Epithelial cell of esophagus (primary cell): ENCODE results near the gene KXD1.

Experiments
- DNase-seq: peaks from one replicate; pipeline ENCODE4 v3.0.0; 2010; ENCODE audit warnings: low read depth
- H3K4me3 ChIP-seq: 2 replicates; pipeline ENCODE4 v1.5.1; 2011; ENCODE audit warnings: mild to moderate bottlenecking, low read length, control low read depth
- TF ChIP-seq, protein P1 (sequence below): IDR thresholded peaks from 2 replicates; pipeline ENCODE4 v1.5.1; 2011; ENCODE audit warnings: low read depth, mild to moderate bottlenecking, low read length, control low read depth, inconsistent platforms; ENCODE audit not compliant: insufficient read depth; ENCODE audit errors: missing control alignments

Gene KXD1

DNA sequence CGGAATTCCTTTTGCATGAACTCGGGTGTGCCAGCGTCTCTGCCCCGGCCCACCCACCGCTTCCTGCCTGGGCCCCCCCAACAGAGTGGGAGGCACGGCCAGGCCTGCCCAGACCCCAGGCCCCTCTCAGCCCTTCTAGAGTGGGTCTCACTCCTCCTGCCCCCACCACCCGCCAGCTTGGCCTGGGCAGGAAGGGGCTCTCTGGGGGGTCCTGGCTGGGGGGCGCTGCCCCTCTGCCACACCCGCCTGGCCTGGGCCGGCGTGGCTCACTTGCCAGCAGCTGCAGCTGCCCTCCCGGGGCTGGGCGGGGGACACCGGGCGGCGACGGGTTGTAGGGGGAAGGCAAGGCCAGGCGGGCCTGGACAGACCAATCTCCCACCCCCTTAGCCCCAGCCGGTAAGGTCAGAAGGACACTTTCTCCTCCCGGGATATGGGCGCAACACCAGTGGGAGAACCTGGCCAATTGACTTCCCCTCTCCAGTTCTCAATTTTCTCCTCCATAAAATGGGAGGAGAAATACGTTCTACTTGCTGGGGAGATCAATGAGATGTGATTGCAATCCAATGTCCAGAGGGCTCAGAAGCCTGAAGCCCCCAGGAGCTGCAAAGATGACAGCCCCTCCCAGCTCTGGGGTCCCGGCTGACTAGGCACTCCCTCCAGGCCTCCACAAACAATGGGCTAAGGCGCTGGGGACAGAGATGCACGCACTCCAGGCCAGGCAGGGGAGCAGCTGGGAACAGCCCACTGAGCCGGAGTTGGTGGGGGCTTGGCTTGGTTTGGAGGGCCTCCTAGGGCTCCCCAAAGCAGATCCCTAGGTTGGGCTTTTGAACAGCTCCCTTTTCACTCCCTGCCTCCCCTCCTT lies 46.5 kb downstream of the KXD1 start:
- no peak overlapping the region for H3K4me3 ChIP-seq
- TF ChIP-seq, protein P1, sequence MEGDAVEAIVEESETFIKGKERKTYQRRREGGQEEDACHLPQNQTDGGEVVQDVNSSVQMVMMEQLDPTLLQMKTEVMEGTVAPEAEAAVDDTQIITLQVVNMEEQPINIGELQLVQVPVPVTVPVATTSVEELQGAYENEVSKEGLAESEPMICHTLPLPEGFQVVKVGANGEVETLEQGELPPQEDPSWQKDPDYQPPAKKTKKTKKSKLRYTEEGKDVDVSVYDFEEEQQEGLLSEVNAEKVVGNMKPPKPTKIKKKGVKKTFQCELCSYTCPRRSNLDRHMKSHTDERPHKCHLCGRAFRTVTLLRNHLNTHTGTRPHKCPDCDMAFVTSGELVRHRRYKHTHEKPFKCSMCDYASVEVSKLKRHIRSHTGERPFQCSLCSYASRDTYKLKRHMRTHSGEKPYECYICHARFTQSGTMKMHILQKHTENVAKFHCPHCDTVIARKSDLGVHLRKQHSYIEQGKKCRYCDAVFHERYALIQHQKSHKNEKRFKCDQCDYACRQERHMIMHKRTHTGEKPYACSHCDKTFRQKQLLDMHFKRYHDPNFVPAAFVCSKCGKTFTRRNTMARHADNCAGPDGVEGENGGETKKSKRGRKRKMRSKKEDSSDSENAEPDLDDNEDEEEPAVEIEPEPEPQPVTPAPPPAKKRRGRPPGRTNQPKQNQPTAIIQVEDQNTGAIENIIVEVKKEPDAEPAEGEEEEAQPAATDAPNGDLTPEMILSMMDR: no peak
- no peak for DNase-seq

DNA sequence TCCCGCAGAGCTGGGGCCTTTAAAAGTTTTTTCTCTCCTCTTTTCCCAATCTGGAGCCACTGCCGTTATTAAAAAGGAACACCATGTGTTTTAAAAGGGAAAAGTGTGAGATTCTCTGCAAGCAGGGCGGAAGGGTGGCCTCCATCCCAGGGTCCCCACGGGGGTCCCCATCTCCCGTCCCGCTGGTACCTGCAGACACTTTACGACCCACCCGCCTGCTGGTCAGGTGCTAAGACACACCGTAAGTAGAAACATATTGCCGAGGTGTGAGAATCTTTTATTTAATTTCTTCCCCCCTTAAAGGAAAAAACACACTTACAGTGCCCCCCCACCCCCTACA lies 47.1 kb downstream of the KXD1 start:
- TF ChIP-seq, protein P1: no peak
- H3K4me3 ChIP-seq: no peak overlapping the region
- no peak for DNase-seq

DNA sequence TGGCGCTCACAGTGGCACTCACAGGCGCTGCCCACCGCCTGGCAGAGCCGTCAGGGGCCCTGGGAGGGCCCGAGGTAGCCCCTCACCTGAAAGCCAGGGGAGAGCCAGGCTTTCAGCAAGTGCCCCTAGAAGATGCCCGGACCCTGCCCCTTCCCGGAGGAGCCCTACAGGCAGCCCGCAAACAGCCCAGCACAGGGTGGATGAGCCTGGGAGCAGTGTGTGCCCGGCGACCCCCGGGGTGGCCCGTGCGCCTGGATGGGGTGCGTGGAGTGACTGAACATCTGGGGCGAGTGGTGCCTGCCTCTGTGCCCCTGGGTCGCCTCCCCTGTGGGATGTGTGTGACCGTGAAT lies 47.5 kb downstream of the KXD1 start:
- TF ChIP-seq, protein P1: no peak
- no peak for DNase-seq
- no peak overlapping the region for H3K4me3 ChIP-seq

DNA sequence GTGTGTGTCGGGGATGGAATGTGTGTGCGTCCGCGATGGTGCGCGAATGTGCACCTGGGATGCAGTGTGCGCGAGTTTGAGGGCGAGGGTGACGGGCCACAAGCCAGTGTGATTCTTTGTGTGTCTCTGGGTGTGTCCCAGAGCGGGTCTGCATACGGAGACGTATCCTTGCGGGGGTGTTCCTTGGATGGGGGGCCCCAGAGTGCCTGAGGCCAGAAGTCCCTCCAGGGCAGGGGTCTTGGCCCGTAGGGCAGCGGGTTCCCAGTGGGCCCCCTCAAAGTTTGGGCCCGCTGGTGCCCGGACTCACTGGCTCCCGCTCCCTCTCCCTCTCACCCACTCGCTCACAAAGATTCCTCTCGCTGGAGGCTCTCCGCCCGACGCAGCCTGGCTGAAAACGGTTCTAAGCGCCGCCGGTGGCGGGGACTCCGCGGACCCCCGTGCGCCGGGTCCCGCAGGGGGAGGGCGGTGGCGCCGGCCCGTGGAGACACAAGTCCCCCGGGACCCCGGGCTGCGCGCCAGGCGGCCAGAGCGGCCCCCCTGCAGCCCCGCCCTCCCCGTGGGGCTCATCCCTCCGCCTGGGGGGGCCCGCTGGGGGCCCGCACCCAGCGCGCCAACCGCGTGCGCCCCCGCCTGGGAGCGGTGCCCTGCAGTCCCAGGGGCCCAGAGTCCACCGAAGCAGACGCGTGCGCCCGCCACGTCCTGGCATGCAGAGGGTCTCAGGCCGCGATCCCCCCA lies 48.0 kb downstream of the KXD1 start:
- no peak overlapping the region for H3K4me3 ChIP-seq
- TF ChIP-seq, protein P1: no peak
- DNase-seq: no peak

DNA sequence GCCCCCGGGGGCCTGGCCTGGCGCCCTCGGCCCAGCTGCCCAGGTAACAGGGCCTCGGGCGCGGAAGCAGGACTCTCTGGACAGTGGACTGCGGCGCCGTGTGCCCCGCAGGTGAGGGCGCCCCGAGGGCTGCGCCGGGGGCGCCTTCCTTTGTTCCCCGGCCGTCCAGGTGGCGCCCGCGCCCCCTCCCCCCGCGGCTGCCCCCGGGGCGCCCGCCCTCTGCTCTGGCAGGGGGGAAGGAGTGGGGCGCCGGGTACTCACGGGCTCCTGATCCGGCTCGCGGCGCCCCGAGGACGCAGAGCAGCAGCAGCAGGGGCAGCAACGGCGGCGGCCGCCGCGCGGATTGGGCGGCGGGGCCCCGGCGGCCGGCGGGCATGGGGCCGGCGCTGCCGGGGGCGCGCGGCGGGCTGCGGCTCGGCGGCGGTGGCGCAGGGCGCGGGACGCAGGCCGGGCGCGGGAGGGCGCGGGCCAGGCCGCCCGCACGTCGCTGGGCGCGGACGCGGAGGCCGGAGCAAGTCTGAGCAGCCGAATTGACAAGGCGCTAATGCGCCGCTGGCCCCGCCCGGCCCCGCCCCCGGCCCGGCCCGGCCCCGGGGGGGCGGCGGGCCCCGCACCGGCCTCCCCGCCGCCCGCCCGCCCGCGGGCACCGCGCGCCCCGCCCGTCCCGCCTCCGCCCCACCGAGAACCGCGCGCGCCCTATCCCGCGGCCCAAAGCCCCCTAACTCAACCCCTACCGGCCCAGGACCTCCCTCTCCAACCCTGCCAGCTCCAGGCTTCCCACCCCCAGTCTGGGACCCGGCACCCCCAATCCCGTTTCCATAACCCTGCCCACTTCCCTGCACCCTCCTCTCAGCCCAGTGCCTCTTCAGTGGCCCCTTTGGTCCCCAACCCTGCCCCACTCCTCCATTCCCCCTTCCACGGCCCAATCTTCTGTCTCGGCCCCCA lies 48.9 kb downstream of the KXD1 start, which contains the start of gene CRLF1:
TSS of gene CRLF1 (minus strand) at position 519 of the 945 bp plus-strand sequence. CDS start at position 376, 143 bp downstream.
- DNase-seq: peak; percentile 16
- TF ChIP-seq, protein P1: no peak
- H3K4me3 ChIP-seq: peak within 1 kb of the TSS; percentile 20

DNA sequence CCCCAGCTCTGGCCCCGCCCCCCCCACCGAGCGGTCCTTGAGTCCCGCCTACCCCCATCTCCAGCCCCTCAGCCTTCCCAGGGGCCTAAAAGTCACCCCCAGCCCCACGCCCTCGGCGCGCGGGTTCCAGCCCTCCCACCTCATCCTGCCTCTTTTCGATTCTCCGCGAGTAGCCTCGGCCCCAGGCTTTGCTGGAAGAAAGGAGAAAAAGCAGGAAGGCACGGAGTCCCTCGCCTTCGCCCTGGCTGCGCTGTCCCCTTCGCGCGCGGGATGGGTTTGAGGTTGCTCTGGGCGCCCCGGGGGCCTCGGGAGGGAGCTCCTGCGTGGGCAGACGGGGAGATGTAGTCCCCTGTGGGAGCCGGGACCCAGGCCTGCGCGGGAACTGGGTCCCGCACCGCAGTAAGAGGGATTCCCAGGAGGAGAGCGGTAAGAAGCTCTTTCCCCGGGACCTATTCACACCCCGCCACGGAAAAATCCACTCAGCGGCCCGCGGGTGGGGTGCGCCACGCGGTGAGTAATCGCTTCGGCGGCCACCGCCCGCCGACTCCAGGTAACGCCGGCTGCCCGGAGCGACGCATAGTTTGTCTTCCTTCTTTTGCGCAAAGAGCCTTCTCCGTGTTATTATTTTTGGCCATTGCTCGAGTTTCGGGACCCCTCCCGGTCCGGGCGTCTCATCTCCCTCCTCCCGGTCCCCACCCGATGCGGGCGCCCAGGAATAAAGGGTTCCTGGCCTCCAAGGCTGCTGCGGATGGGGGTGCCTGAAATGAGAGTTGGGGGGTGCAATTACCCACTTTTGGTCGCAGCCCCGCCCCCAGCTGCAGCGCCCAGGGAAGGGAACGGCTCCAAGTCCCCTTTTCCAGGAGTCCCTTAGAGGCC lies 49.8 kb downstream of the KXD1 start:
- TF ChIP-seq, protein P1: no peak
- H3K4me3 ChIP-seq: peak overlapping the region; percentile 15
- DNase-seq: peak; percentile 33
